ENCODE results near the gene NCOR2. TPM values are rescaled to one million over a fixed set of nuclear protein-coding genes. Genes with fewer than 3 reads are reported as not detected.

NCOR2 gene
- total and polyA plus RNA-seq, 9 donors = 18.2 to 376 (median 265) TPM

DNA sequence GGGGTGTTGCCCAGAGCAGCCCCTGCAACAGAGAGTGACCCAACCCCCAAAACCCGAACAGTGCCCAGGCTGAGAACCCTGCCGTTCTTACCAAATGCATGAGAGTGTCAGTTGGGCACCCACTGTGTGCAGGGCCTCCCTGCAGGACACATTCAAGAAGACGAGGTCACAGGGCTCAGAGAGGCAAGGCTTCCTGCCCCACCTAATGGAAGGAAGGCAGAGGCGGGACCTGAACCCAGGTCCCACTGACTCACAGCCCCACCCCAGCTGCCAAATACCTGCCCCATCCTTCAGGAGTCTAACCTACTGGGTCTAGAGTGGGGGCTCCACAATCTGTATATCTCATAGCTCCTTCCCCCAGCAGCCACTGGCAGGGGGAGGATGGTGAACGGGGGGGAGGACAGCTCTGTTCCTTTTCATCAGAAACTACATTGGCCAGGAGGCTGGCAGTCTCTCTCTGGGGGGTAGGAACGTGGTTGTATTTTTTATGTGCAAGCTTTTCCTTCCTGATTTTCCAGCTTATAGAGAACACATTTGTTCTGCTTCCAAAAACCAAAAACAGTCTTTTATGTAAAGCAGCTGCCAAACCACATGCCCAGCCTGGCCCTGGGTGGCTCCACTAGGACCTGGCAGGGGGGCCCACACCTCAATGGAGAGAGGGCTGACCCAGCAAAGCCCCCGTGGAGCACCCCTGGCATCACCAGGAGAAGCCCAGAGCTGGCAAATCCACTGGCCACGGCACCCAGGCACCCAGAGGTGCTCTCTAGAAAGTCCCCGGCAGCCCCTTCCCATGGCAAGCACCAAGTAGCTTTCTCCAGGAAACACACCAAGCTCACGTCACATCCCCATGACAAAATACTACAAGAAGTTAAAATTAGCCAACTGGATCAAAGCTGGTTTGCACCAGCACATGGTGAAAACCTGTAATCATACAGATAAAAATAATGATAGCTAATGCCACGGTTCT lies 17.0 kb downstream of the NCOR2 start:
- H3K9me3 ChIP-seq = no peaks in the 10 kb centered on the region
- intact Hi-C loops (cut with DNase I) = loop anchor here in 1 of 4 donors (5.0 kb wide), 1 partner anchor 33 kb away; no protein-coding TSS in a partner anchor
- H3K4me3 ChIP-seq = no peak overlapping the region
- H3K27me3 ChIP-seq = no peaks in the 10 kb centered on the region
- 49 to 55% (median 53%) methylated on average over 11 of the region's 11 CpGs for WGBS, 3 donors
- peak in 1 of 5 donors; percentile 42 for DNase-seq
- no peaks in the 10 kb centered on the region for H3K36me3 ChIP-seq
- TF ChIP-seq EP300 (IDR thresholded peaks at IDR 0.05) = no peak
- TF ChIP-seq, protein P1, sequence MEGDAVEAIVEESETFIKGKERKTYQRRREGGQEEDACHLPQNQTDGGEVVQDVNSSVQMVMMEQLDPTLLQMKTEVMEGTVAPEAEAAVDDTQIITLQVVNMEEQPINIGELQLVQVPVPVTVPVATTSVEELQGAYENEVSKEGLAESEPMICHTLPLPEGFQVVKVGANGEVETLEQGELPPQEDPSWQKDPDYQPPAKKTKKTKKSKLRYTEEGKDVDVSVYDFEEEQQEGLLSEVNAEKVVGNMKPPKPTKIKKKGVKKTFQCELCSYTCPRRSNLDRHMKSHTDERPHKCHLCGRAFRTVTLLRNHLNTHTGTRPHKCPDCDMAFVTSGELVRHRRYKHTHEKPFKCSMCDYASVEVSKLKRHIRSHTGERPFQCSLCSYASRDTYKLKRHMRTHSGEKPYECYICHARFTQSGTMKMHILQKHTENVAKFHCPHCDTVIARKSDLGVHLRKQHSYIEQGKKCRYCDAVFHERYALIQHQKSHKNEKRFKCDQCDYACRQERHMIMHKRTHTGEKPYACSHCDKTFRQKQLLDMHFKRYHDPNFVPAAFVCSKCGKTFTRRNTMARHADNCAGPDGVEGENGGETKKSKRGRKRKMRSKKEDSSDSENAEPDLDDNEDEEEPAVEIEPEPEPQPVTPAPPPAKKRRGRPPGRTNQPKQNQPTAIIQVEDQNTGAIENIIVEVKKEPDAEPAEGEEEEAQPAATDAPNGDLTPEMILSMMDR (IDR thresholded peaks at IDR 0.05) = no peak
- TF ChIP-seq POLR2A (IDR thresholded peaks at IDR 0.05) = no peak
- peak overlapping the region in 1 of 2 donors; percentile 49 for H3K27ac ChIP-seq
- peaks cover 51% of the 10 kb centered on the region for H3K4me1 ChIP-seq (ENCODE audit: insufficient read depth)

DNA sequence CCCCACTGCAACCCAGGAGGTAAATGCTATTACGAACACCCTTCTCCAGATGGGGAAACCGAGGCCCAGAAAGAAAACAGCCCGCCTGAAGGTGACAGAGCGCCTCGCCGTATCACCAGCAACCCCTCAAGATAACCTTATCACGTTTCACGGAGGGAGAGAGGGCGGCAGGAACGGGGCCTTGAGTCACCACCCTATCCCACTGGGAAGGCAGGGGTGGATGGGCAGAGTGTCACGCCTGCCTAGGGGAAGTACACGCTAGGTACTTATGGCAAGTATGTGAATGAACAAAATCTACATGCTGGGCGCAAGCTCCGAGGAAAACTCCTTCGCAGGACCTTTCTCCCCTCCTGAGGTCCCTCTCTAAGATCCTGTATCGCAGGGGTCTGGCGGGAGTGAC lies 17.8 kb downstream of the NCOR2 start:
- intact Hi-C loops (cut with DNase I) = loop anchor here in 1 of 4 donors (5.0 kb wide), 1 partner anchor 32 kb away; no protein-coding TSS in a partner anchor
- Histone ChIP-seq H3K27me3 (no peaks in the 10 kb centered on the region), H3K36me3 (no peaks in the 10 kb centered on the region)

DNA sequence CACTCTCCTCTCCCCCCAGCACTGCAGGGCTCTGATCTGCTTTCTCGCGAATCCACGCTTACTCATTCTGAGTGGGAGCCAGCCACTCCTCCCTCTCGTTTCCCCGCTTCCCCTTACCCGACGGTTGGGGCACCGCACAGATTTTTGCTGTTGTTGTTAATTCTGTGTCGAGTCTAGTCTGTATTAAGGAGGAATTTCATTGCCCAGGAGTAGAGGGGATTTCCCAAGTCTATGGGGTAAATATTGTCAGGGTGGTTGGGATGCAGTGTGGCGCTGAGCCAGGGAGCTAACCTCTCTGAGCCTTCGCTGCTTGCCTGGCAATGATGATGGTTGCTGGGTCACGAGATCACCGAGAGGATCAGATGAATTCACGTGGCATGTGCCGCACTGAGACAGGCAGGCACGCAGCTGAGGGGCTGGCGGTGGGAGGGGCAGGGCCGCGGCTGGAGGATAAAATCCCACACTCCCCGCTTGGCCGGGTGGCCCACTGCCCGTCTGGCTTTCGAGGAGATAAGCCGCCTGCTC lies 18.5 kb downstream of the NCOR2 start:
- 11 to 13% (median 12%) methylated on average over 23 to 24 of the region's 24 CpGs for WGBS, 3 donors

More for the DNA sequence above, 17.8 kb downstream of the NCOR2 start:
- DNase-seq = no peak
- H3K4me1 ChIP-seq (ENCODE audit: insufficient read depth) = peaks cover 47% of the 10 kb centered on the region
- 62 to 68% (median 68%) methylated on average over 17 of the region's 17 CpGs for WGBS, 3 donors
- H3K4me3 ChIP-seq = no peak overlapping the region
- no peak for TF ChIP-seq EP300 (IDR thresholded peaks at IDR 0.05)
- no peak for TF ChIP-seq POLR2A (IDR thresholded peaks at IDR 0.05)
- TF ChIP-seq, protein P1 (IDR thresholded peaks at IDR 0.05) = no peak
- no peaks in the 10 kb centered on the region for H3K9me3 ChIP-seq
- peak overlapping the region; percentile 6 to 49 for H3K27ac ChIP-seq

DNA sequence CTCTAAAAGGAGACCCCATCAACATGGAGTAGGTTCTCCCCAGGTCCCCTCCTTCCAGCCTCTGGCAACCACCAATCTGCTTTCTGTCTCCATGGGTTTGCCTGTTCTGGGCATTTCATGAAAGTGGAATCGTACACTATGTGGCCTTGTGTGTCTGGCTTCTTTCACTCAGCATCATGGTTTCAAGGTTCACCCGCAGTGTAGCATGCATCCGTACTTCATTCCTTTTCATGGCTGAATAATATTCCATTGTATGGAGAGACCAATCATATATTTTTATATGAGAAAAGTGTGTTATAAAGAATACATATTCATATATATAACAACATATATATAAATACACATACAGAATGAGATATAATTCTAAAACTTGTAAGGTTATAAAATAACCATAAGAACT lies 19.8 kb downstream of the NCOR2 start:
- no peaks in the 10 kb centered on the region for H3K9me3 ChIP-seq
- WGBS, 3 donors = 93 to 98% (median 94%) methylated on average over 3 of the region's 3 CpGs
- intact Hi-C loops (cut with DNase I) = no loop called here
- no peak overlapping the region for H3K4me3 ChIP-seq
- no peak for DNase-seq
- peaks cover 54% of the 10 kb centered on the region for H3K4me1 ChIP-seq (ENCODE audit: insufficient read depth)
- TF ChIP-seq POLR2A (IDR thresholded peaks at IDR 0.05) = no peak
- no peak overlapping the region for H3K27ac ChIP-seq
- H3K36me3 ChIP-seq = no peaks in the 10 kb centered on the region
- H3K27me3 ChIP-seq = no peaks in the 10 kb centered on the region

More for the DNA sequence above, 18.5 kb downstream of the NCOR2 start:
- H3K36me3 ChIP-seq = no peaks in the 10 kb centered on the region
- DNase-seq = peak; percentile 56 to 71 (median 69)
- peaks cover 46% of the 10 kb centered on the region for H3K4me1 ChIP-seq (ENCODE audit: insufficient read depth)
- TF ChIP-seq EP300 (IDR thresholded peaks at IDR 0.05) (no peak), POLR2A (IDR thresholded peaks at IDR 0.05) (no peak)
- TF ChIP-seq, protein P1 (IDR thresholded peaks at IDR 0.05) = no peak
- H3K4me3 ChIP-seq = no peak overlapping the region
- peak overlapping the region; percentile 6 to 49 for H3K27ac ChIP-seq
- H3K9me3 ChIP-seq = no peaks in the 10 kb centered on the region
- intact Hi-C loops (cut with DNase I) = no loop called here
- H3K27me3 ChIP-seq = no peaks in the 10 kb centered on the region

Data from ovary (tissue), 9 donors.